ENCODE data around the gene FPR2. TPM values are rescaled to one million over a fixed set of nuclear protein-coding genes. Genes with fewer than 3 reads are reported as not detected.
"Not testable (repeated sequence)": the region's sequence is repeated elsewhere in the genome, so short reads cannot be mapped to it uniquely, and the experiment has no call there.

Gene FPR2
- total RNA-seq, 1 experiment from 2014 or later = not detected

DNA sequence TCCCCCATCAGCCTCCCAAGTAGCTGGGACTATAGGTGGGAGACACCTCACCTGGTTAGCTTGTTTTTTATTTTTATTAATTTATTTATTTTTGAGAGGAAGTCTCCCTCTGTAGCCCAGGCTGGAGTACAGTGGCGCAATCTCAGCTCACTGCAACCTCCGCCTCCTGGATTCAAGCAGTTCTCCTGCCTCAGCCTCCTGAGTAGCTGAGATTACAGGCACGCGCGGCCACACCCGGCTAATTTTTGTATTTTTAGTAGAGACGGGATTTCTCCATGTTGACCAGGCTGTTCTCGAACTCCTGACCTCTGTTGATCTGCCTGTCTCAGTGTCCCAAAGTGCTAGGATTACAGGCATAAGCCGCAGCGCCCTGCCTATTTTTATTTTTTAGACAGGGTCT is 22.5 kb upstream of the FPR2 start:
- DNase-seq (ENCODE audit: extremely low read depth, low read depth) = not testable (repeated sequence)

- DNase-seq (ENCODE audit: extremely low read depth, low read depth) = no peak
Measured at GRCh38 chr19:51739466-51740213, 21.3 kb upstream of the FPR2 start.

DNA sequence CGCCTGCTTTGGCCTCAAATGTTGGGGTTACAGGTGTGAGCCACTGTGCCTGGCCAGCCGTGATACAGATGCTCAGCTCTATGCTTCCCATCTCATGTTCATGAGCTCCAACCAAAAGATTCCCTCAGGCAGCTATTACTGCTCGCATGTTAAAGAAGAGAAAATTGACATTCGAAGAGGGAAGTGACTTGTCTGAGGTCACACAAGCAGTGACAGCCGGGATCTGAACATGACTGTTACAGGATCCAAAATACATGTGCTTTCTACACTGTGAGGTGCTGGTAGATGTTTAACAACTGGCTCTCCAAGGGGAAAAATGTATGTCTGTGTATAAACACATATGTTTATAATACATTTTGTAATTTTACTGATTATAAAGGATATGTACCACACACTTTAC is 20.6 kb upstream of the FPR2 start:
- DNase-seq (ENCODE audit: extremely low read depth, low read depth) = no peak

GRCh38 chr19:51742789-51743188 is 18.2 kb upstream of the FPR2 start:
- DNase-seq (ENCODE audit: extremely low read depth, low read depth) = no peak

GRCh38 chr19:51743405-51743804 is 17.6 kb upstream of the FPR2 start:
- DNase-seq (ENCODE audit: extremely low read depth, low read depth) = no peak

- no peak for DNase-seq (ENCODE audit: extremely low read depth, low read depth)
Measured at GRCh38 chr19:51746731-51747130, 14.2 kb upstream of the FPR2 start.

DNA sequence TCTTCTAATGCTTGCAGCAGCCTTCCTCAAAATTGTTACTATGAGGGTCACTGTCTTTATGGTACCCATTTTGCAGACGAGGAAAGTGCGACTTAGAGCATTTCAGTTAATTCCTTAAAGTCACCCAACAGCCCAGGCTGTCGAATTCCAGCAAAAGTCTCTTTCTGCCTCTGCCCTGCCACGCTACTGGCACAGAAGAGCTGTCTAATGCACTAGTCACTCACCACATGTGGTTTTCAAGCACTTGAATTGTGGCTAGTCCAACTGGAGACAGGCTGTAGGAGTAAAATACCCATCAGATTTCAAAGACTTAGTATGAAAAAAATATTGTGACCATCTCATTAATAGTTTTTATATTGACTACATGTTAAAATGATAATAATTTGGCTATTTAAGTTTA is 11.0 kb upstream of the FPR2 start:
- DNase-seq (ENCODE audit: extremely low read depth, low read depth) = no peak

- DNase-seq (ENCODE audit: extremely low read depth, low read depth) = no peak
Measured at GRCh38 chr19:51750400-51751094, 10.4 kb upstream of the FPR2 start.

- no peak for DNase-seq (ENCODE audit: extremely low read depth, low read depth)
Measured at GRCh38 chr19:51751655-51752054, 9.3 kb upstream of the FPR2 start, which contains the start of gene FPR1. Gene FPR1 (minus strand): TSS chr19:51751878. CDS start chr19:51746994, 4,884 bp downstream.

DNA sequence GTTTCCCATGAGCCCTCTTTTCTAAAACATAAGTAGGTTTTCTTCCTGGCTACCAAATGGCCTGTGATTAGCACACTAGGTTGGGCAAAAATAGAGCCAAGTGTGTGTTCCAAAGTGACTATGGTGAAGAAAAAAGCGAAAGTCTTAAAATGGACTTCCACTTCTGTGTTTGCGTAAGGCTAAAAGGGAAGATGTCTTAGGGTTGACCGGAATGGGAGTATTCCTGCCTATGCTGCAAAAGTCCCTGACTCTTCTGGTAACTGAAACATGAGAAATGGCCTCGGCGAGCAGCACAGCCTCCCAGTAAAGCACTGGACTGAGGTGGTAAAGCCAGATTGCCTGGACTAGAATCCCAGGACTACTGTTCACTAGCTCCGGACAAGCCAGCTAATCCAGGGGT is 6.9 kb upstream of the FPR2 start:
- DNase-seq (ENCODE audit: extremely low read depth, low read depth) = no peak

DNA sequence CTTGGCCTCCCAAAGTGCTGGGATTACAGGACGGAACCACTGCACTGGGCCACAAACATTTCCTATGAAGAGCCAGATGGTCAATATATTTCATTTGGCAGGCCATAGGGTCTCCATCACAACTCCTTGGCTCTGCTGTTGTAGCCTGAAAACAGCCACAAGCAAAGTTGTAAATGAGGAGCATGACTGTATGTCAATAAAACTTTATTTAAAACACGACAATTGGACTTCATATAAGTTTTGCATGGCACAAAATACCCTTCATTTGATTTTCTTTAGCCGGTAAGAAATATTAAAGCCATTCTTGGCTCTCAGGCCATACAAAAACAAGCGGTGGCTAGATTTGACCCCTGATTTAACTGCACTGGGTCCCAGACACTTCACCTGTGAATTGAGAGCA is 6.2 kb upstream of the FPR2 start:
- no peak for DNase-seq (ENCODE audit: extremely low read depth, low read depth)

- no peak for DNase-seq (ENCODE audit: extremely low read depth, low read depth)
Measured at GRCh38 chr19:51755571-51755970, 5.4 kb upstream of the FPR2 start.

- no peak for DNase-seq (ENCODE audit: extremely low read depth, low read depth)
Measured at GRCh38 chr19:51761696-51762095, 716 bp downstream of the FPR2 start.

DNA sequence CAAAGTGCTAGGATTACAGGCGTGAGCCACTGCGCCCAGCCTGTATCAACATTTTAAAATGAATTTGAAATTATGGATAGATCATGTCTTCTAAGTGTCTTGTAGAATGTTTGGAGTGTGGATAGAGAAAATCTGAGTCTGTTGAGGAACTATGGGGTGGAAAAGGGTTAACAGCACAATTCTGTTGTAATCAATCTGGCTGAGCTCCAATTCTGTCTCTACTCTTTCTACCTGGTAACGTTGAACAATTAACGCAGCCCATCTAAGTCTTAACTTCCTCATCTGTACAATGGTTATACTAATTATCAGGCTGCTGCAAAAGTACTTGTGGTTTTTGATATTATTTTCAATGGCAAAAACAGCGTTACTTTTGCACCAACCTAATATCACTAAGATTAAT is 4.1 kb downstream of the FPR2 start:
- no peak for DNase-seq (ENCODE audit: extremely low read depth, low read depth)

DNA sequence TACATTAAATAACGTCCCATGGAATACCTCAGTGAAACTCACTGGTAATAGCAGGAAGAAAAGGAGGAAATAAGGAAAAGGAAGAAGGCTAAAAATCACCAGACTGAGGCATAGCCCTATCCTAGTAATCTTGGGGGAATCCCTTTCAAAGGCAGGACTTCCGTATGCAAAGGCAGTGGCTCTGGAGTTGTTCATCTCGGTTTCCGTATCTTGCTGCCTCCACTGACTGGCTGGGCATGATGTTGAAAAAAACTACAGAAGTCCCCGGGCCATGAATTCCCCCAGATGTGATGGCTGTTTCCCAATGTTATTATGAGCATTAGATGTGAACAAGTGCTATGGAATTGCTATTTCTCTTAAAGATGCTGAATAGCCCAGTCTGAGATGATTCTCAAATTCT is 5.5 kb downstream of the FPR2 start:
- no peak for DNase-seq (ENCODE audit: extremely low read depth, low read depth)

GRCh38 chr19:51771376-51772130 is 10.6 kb downstream of the FPR2 start:
- no peak for DNase-seq (ENCODE audit: extremely low read depth, low read depth)

- DNase-seq (ENCODE audit: extremely low read depth, low read depth) = no peak
Measured at GRCh38 chr19:51772977-51773376, 12.0 kb downstream of the FPR2 start.

- not testable (repeated sequence) for DNase-seq (ENCODE audit: extremely low read depth, low read depth)
Measured at GRCh38 chr19:51776561-51776960, 15.6 kb downstream of the FPR2 start.

- DNase-seq (ENCODE audit: extremely low read depth, low read depth) = peak; percentile 70
Measured at GRCh38 chr19:51777570-51778462, 16.8 kb downstream of the FPR2 start.

- DNase-seq (ENCODE audit: extremely low read depth, low read depth) = no peak
Measured at GRCh38 chr19:51779181-51779580, 18.2 kb downstream of the FPR2 start.
